ENCODE results near the gene MAPT.

- TF ChIP-seq POLR2A (IDR thresholded peaks at IDR 0.05) (no peak), CTCF (IDR thresholded peaks at IDR 0.05) (no peak)
These were observed 100.6 kb downstream of the MAPT start for GRCh38 chr17:45994987-45995386.

Data from testis (tissue), 2 donors.